Fibroblast of villous mesenchyme (primary cell): Measurements from ENCODE around the gene ZFYVE16. TPM values are rescaled to one million over a fixed set of nuclear protein-coding genes. Genes with fewer than 3 reads are reported as not detected.
"Not testable (repeated sequence)": the region's sequence is repeated elsewhere in the genome, so short reads cannot be mapped to it uniquely, and the experiment has no call there.

ENCODE experiments used
- DNase-seq: peaks from one replicate; pipeline ENCODE4 v3.0.0-alpha.2; 2010; ENCODE audit warnings: low read depth
- H3K4me3 ChIP-seq: 2 replicates; pipeline ENCODE4 v1.5.1; 2011; ENCODE audit warnings: low read depth, mild to moderate bottlenecking, low read length
- CTCF ChIP-seq: IDR thresholded peaks from 2 replicates; pipeline ENCODE4 v1.5.1; 2012; ENCODE audit warnings: low read depth, mild to moderate bottlenecking, low read length; ENCODE audit not compliant: insufficient read depth
- total RNA-seq: library from RNA; depleted of rRNA; stranded (reverse); fragments of >200 nt; gene quantifications from 2 replicates; pipeline ENCODE4 v1.2.3, GENCODE V29; 2012

ZFYVE16 gene
- total RNA-seq, 1 donor, result 40.6 TPM

GRCh38 chr5:80487829-80488721, 80.2 kb downstream of the ZFYVE16 start, which contains the start of gene FAM151B:
Gene FAM151B (plus strand): TSS chr5:80488100. CDS start chr5:80488124, 24 bp downstream.
- peak; percentile 92 for DNase-seq
- peak within 1 kb of the TSS; percentile 80 for H3K4me3 ChIP-seq
- TF ChIP-seq CTCF, result peak; percentile 12

GRCh38 chr5:80491296-80491695, 83.4 kb downstream of the ZFYVE16 start:
- DNase-seq, result no peak
- no peak overlapping the region for H3K4me3 ChIP-seq
- TF ChIP-seq CTCF, result no peak

GRCh38 chr5:80492741-80493140, 84.9 kb downstream of the ZFYVE16 start:
- no peak overlapping the region for H3K4me3 ChIP-seq
- no peak for TF ChIP-seq CTCF
- no peak for DNase-seq

- H3K4me3 ChIP-seq, result not testable (repeated sequence)
- DNase-seq, result peak; percentile 36
These were observed 85.6 kb downstream of the ZFYVE16 start for GRCh38 chr5:80493443-80493842.

GRCh38 chr5:80495891-80496290, 88.0 kb downstream of the ZFYVE16 start:
- TF ChIP-seq CTCF, result no peak
- no peak overlapping the region for H3K4me3 ChIP-seq
- DNase-seq, result no peak

- no peak for TF ChIP-seq CTCF
- DNase-seq, result no peak
- H3K4me3 ChIP-seq, result no peak overlapping the region
These were observed 94.9 kb downstream of the ZFYVE16 start for GRCh38 chr5:80502800-80503199.

GRCh38 chr5:80503641-80504040, 95.8 kb downstream of the ZFYVE16 start:
- TF ChIP-seq CTCF, result no peak
- no peak overlapping the region for H3K4me3 ChIP-seq
- DNase-seq, result no peak
